GM21528 (cell line): ENCODE measurements around the gene UBE2G2.

Experiments used
- ATAC-seq: cut with Tn5 transposase; IDR thresholded peaks from one replicate; pipeline ENCODE4 v1.9.1; 2021; ENCODE audit warnings: mild to moderate bottlenecking, moderate library complexity; ENCODE audit not compliant: unreplicated experiment, low FRiP score

UBE2G2 gene

GRCh38 chr21:44792702-44793591 lies 8.7 kb downstream of the UBE2G2 start:
- peak; percentile 46 for ATAC-seq

GRCh38 chr21:44791993-44792392 lies 9.6 kb downstream of the UBE2G2 start:
- ATAC-seq: no peak

- ATAC-seq: no peak
Observed at GRCh38 chr21:44791246-44791645, 10.4 kb downstream of the UBE2G2 start.

GRCh38 chr21:44790368-44790767 lies 11.3 kb downstream of the UBE2G2 start:
- ATAC-seq: no peak

- no peak for ATAC-seq
Observed at GRCh38 chr21:44789880-44790279, 11.7 kb downstream of the UBE2G2 start.

GRCh38 chr21:44785620-44786335 lies 15.8 kb downstream of the UBE2G2 start:
- ATAC-seq: no peak

- no peak for ATAC-seq
Observed at GRCh38 chr21:44784810-44785209, 16.8 kb downstream of the UBE2G2 start.

- no peak for ATAC-seq
Observed at GRCh38 chr21:44783020-44783696, 18.5 kb downstream of the UBE2G2 start.

- ATAC-seq: no peak
Observed at GRCh38 chr21:44780767-44781459, 20.7 kb downstream of the UBE2G2 start.

- no peak for ATAC-seq
Observed at GRCh38 chr21:44780137-44780502, 21.5 kb downstream of the UBE2G2 start.

GRCh38 chr21:44779417-44780136 lies 22.0 kb downstream of the UBE2G2 start:
- no peak for ATAC-seq

- ATAC-seq: no peak
Observed at GRCh38 chr21:44778983-44779382, 22.6 kb downstream of the UBE2G2 start.

GRCh38 chr21:44778499-44778911 lies 23.1 kb downstream of the UBE2G2 start:
- no peak for ATAC-seq

- no peak for ATAC-seq
Observed at GRCh38 chr21:44778094-44778493, 23.5 kb downstream of the UBE2G2 start.

GRCh38 chr21:44774972-44775371 lies 26.6 kb downstream of the UBE2G2 start:
- ATAC-seq: no peak

GRCh38 chr21:44773291-44773932 lies 28.2 kb downstream of the UBE2G2 start:
- ATAC-seq: no peak

- ATAC-seq: no peak
Observed at GRCh38 chr21:44771896-44772525, 29.6 kb downstream of the UBE2G2 start.

GRCh38 chr21:44767834-44768831 lies 33.5 kb downstream of the UBE2G2 start:
- ATAC-seq: no peak
